Measurements from ENCODE around the gene SCO1. TPM values are rescaled to one million over a fixed set of nuclear protein-coding genes. Genes with fewer than 3 reads are reported as not detected.

The SCO1 gene
- total and polyA plus RNA-seq, 2 of the 4 experiments (the other 2 are of a cell fraction) = 17.0 to 21.7 TPM

- intact Hi-C loops (cut with micrococcal nuclease) = no loop called here
These were observed 21.2 kb upstream of the SCO1 start for GRCh38 chr17:10718547-10718946.

More at GRCh38 chr17:10718547-10718946, 21.2 kb upstream of the SCO1 start:
- H2BK20ac ChIP-seq (ENCODE audit: low read depth, low read length) = no peak overlapping the region
- H3K4ac ChIP-seq (ENCODE audit: low read depth, low read length) = no peak overlapping the region
- no peaks in the 10 kb centered on the region for H3K36me3 ChIP-seq (ENCODE audit: control insufficient read depth, insufficient read depth, low read length)
- no peak overlapping the region for H3K14ac ChIP-seq (replicated peaks; ENCODE audit: low read depth, low read length)
- H3K79me1 ChIP-seq (ENCODE audit: low read depth in 1 of 2, low read length in 2 of 2) = no peaks in the 10 kb centered on the region
- no peak overlapping the region for H3K23ac ChIP-seq (ENCODE audit: low read depth, low read length)
- ChIA-PET CTCF (interaction anchor here (0.6 to 1.1 kb wide), 2 partner anchors 18 to 902 kb away, joined by 3 read pairs; no protein-coding TSS in a partner anchor), POLR2A (ENCODE audit: unreplicated experiment) (no interaction called here)
- H3K27me3 ChIP-seq (ENCODE audit: control insufficient read depth, insufficient read depth, low read length) = no peaks in the 10 kb centered on the region
- no peak overlapping the region for H4K5ac ChIP-seq (ENCODE audit: low read depth, low read length)
- no peak overlapping the region for H3K9ac ChIP-seq (ENCODE audit: low read depth, low read length)
- no peaks in the 10 kb centered on the region for H3K9me1 ChIP-seq (ENCODE audit: insufficient read depth, low read length)
- H4K20me1 ChIP-seq (ENCODE audit: insufficient read depth, low read length) = no peaks in the 10 kb centered on the region
- H3K9me3 ChIP-seq (ENCODE audit: control insufficient read depth, insufficient read depth, low read length) = no peaks in the 10 kb centered on the region
- no peaks in the 10 kb centered on the region for H3K4me1 ChIP-seq (ENCODE audit: control insufficient read depth, insufficient read depth, low read length)
- TF ChIP-seq POLR2A (IDR thresholded peaks at IDR 0.05; ENCODE audit: low read depth, low read length) (no peak), CTCF (conservative IDR thresholded peaks at IDR 0.05; ENCODE audit: low read depth, low read length) (no peak), FOS (IDR thresholded peaks at IDR 0.05; ENCODE audit: low read depth, low read length) (no peak), CEBPB (IDR thresholded peaks at IDR 0.05; ENCODE audit: low read depth, low read length) (no peak), RFX5 (IDR thresholded peaks at IDR 0.05; ENCODE audit: low read depth, low read length) (no peak), MXI1 (IDR thresholded peaks at IDR 0.05; ENCODE audit: borderline replicate concordance, low read depth, low read length) (no peak), USF2 (IDR thresholded peaks at IDR 0.05; ENCODE audit: low read depth, low read length) (no peak), RCOR1 (IDR thresholded peaks at IDR 0.05; ENCODE audit: insufficient replicate concordance, low read length) (no peak), ELK1 (IDR thresholded peaks at IDR 0.05; ENCODE audit: borderline replicate concordance, low read depth, low read length) (no peak), MAZ (IDR thresholded peaks at IDR 0.05; ENCODE audit: borderline replicate concordance, low read depth, low read length) (no peak), RAD21 (IDR thresholded peaks at IDR 0.05; ENCODE audit: low read length) (no peak), NFE2L2 (IDR thresholded peaks at IDR 0.05; ENCODE audit: low read depth, low read length) (no peak), CHD1 (IDR thresholded peaks at IDR 0.05; ENCODE audit: low read depth, low read length) (no peak)
- no peak overlapping the region for H2BK15ac ChIP-seq (ENCODE audit: low read depth, low read length)
- no peak overlapping the region for H3K18ac ChIP-seq (ENCODE audit: low read depth, low read length)
- H4K91ac ChIP-seq (ENCODE audit: insufficient read depth, low read depth, low read length) = no peak overlapping the region
- no CpG with 5 or more reads among the region's 1 CpG for WGBS, 2 experiments (ENCODE audit: extremely low coverage in 2 of 2, insufficient read length in 1 of 2)
- no peak overlapping the region for H3K27ac ChIP-seq (ENCODE audit: insufficient read depth, low read length)
- H4K8ac ChIP-seq (ENCODE audit: low read depth in 2 of 2, low read length in 2 of 2) = no peak overlapping the region
- no peak overlapping the region for H2AK9ac ChIP-seq (replicated peaks; ENCODE audit: low read depth, low read length, poor library complexity)
- in situ Hi-C loops (cut with MboI; ENCODE audit: low sequenced_read_pairs) (no loop called here), dilution Hi-C loops (cut with HindIII; ENCODE audit: low sequenced_read_pairs, unreplicated experiment) (no loop called here)
- H3K4me3 ChIP-seq (ENCODE audit: insufficient read depth, low read depth, low read length) = no peak overlapping the region
- no peak overlapping the region for H2BK120ac ChIP-seq (ENCODE audit: low read depth, low read length)
- H2AK5ac ChIP-seq (ENCODE audit: low read depth, low read length) = no peak overlapping the region
- no peak overlapping the region for H2AFZ ChIP-seq (replicated peaks; ENCODE audit: low read length, poor library complexity)
- H2BK5ac ChIP-seq (ENCODE audit: low read depth, low read length, poor library complexity, severe bottlenecking) = no peak overlapping the region
- BruUV-seq (replicated peaks) = no TSS peak
- DNase-seq = no peak
- no peak overlapping the region for H3K56ac ChIP-seq (ENCODE audit: extremely low read depth, insufficient read depth, low read length)
- H3K4me2 ChIP-seq (ENCODE audit: low read depth, low read length) = no peak overlapping the region
- no peak for ATAC-seq (ENCODE audit: low read depth)
